HCT116 (cell line): Measurements from ENCODE around the gene PA2G4. TPM values are rescaled to one million over a fixed set of nuclear protein-coding genes. Genes with fewer than 3 reads are reported as not detected.

Experiments used
- ATAC-seq: fragments of 200-7000 bp; cut with Tn5 transposase; 2 replicates; pipeline ENCODE4 v1.9.1; 2020; ENCODE audit warnings: mild to moderate bottlenecking, moderate library complexity
- BruUV-seq: library from RNA; stranded (reverse); fragments of 400-500 nt; replicated peaks from 2 replicates; lab custom pipeline; 2021; lab: Mats Ljungman, UMichigan
- CTCF ChIA-PET: fragments of 300-600 bp; sonication (Branson Sonifier 250); formaldehyde crosslinking; loops from one replicate; lab custom pipeline; 2021; ENCODE audit warnings: antibody characterized with exemption; lab: Charles Lee
- POLR2A ChIA-PET: fragments of 300-600, 350-600 bp; sonication (Branson Sonifier 250); formaldehyde crosslinking; loops from one replicate; lab custom pipeline; 2021; ENCODE audit warnings: antibody characterized with exemption; lab: Charles Lee
- RAD21 ChIA-PET, 2 experiments: fragments of 300-600 bp; sonication (Branson Sonifier 250); formaldehyde crosslinking; loops; one replicate each; lab custom pipeline; 2023; ENCODE audit warnings: low total read pairs in 2 of 2; ENCODE audit not compliant: uncharacterized antibody in 2 of 2, unreplicated experiment in 2 of 2, low non-redundant PET in 1 of 2; lab: Charles Lee
- DNase-seq: peaks from one replicate; pipeline ENCODE4 v3.0.0-alpha.2; 2010; ENCODE audit warnings: low read depth, low spot score
- H2AFZ ChIP-seq: fragments of 200-600 bp; shearing (Covaris generic), sonication (generic); 2 replicates; pipeline ENCODE4 v1.6.1; 2017; ENCODE audit warnings: low read depth, mixed run types, mixed read lengths, antibody characterized with exemption, low read length; ENCODE audit not compliant: poor library complexity, severe bottlenecking
- H3K27ac ChIP-seq: 2 replicates; pipeline ENCODE4 v1.5.1; 2012; ENCODE audit warnings: low read depth, low read length
- H3K27me3 ChIP-seq: fragments of 200-600 bp; sonication (generic); 2 replicates; pipeline ENCODE4 v1.6.1; 2016; ENCODE audit warnings: mixed run types, low read length, mixed read lengths; ENCODE audit not compliant: insufficient read depth
- H3K36me3 ChIP-seq, 2 experiments: fragments of 200-500 bp in 1 of 2; fragments of 200-600 bp in 1 of 2; sonication (Bioruptor generic) in 1 of 2; sonication (generic) in 1 of 2; 2 replicates each; pipeline versions ENCODE4 v1.5.1 to v1.6.1; 2014 to 2016; ENCODE audit warnings: low read length in 2 of 2, inconsistent platforms in 1 of 2, mixed read lengths in 1 of 2, mixed run types in 1 of 2; ENCODE audit not compliant: insufficient read depth in 2 of 2, control insufficient read depth in 1 of 2
- H3K4me1 ChIP-seq, 2 experiments: fragments of 200-600 bp in 1 of 2; sonication (generic) in 1 of 2; 2 replicates each; pipeline versions ENCODE4 v1.5.1 to v1.6.1; 2012 to 2017; ENCODE audit warnings: low read length in 2 of 2, inconsistent platforms in 1 of 2, mild to moderate bottlenecking in 1 of 2, mixed read lengths in 1 of 2, mixed run types in 1 of 2, moderate library complexity in 1 of 2; ENCODE audit not compliant: insufficient read depth in 2 of 2, control insufficient read depth in 1 of 2
- H3K4me2 ChIP-seq: fragments of 200-600 bp; sonication (generic); 2 replicates; pipeline ENCODE4 v1.6.1; 2017; ENCODE audit warnings: mixed run types, low read length, mixed read lengths
- H3K4me3 ChIP-seq, 2 experiments: fragments of 200-600 bp in 1 of 2; sonication (generic) in 1 of 2; replicated peaks in 1 of 2; 2 replicates each; pipeline ENCODE4 v1.5.1; 2011 to 2016; ENCODE audit warnings: low read length in 2 of 2, control low read depth in 1 of 2, low read depth in 1 of 2, mild to moderate bottlenecking in 1 of 2, mixed read lengths in 1 of 2, mixed run types in 1 of 2
- H3K79me2 ChIP-seq: fragments of 200-600 bp; sonication (generic); 2 replicates; pipeline ENCODE4 v1.6.1; 2017; ENCODE audit warnings: mild to moderate bottlenecking, mixed run types, low read length, moderate library complexity, mixed read lengths; ENCODE audit not compliant: insufficient read depth
- H3K9ac ChIP-seq: fragments of 200-600 bp; sonication (generic); 2 replicates; pipeline ENCODE4 v1.6.1; 2016; ENCODE audit warnings: low read length, mixed read lengths
- H3K9me2 ChIP-seq: fragments of 200-600 bp; sonication (generic), shearing (Covaris generic); 2 replicates; pipeline ENCODE4 v1.6.1; 2017; ENCODE audit warnings: mixed run types, mild to moderate bottlenecking, moderate library complexity; ENCODE audit not compliant: insufficient read depth
- H3K9me3 ChIP-seq, 2 experiments: fragments of 200-500 bp in 1 of 2; fragments of 200-600 bp in 1 of 2; sonication (Bioruptor generic) in 1 of 2; sonication (generic) in 1 of 2; 2 replicates each; pipeline ENCODE4 v1.6.1; 2014 to 2017; ENCODE audit warnings: low read length in 2 of 2, mixed read lengths in 2 of 2, inconsistent platforms in 1 of 2, low read depth in 1 of 2, mild to moderate bottlenecking in 1 of 2, mixed run types in 1 of 2, moderate library complexity in 1 of 2; ENCODE audit not compliant: control insufficient read depth in 1 of 2, insufficient read depth in 1 of 2
- H4K20me1 ChIP-seq: fragments of 200-600 bp; sonication (generic), shearing (Covaris generic); 2 replicates; pipeline ENCODE4 v1.6.1; 2017; ENCODE audit warnings: mixed run types, mild to moderate bottlenecking, moderate library complexity; ENCODE audit not compliant: insufficient read depth
- ATF3 ChIP-seq: IDR thresholded peaks from 2 replicates; pipeline ENCODE4 v1.6.1; 2012
- CBX3 ChIP-seq: IDR thresholded peaks from 2 replicates; pipeline ENCODE4 v1.6.1; 2012; ENCODE audit warnings: low read depth
- EGR1 ChIP-seq: IDR thresholded peaks from 2 replicates; pipeline ENCODE4 v1.6.1; 2012; ENCODE audit warnings: low read depth
- FOSL1 ChIP-seq: IDR thresholded peaks from 2 replicates; pipeline ENCODE4 v1.6.1; 2012; ENCODE audit warnings: low read depth
- JUND ChIP-seq: IDR thresholded peaks from 2 replicates; pipeline ENCODE4 v1.6.1; 2012
- POLR2A ChIP-seq: IDR thresholded peaks from 2 replicates; pipeline ENCODE4 v1.7.0; 2011; ENCODE audit warnings: borderline replicate concordance; ENCODE audit not compliant: insufficient read depth, insufficient read length; ENCODE audit errors: extremely low read depth
- POLR2AphosphoS5 ChIP-seq: IDR thresholded peaks from 2 replicates; pipeline ENCODE4 v1.6.1; 2011; ENCODE audit warnings: mild to moderate bottlenecking, low read depth, low read length, moderate library complexity
- RAD21 ChIP-seq: IDR thresholded peaks from 2 replicates; pipeline ENCODE4 v1.6.1; 2012; ENCODE audit warnings: low read depth, mild to moderate bottlenecking
- SP1 ChIP-seq: IDR thresholded peaks from 2 replicates; pipeline ENCODE4 v1.6.1; 2012; ENCODE audit warnings: low read depth
- TCF7L2 ChIP-seq: IDR thresholded peaks from 2 replicates; pipeline ENCODE4 v1.7.0; 2011; ENCODE audit warnings: borderline replicate concordance, inconsistent platforms; ENCODE audit not compliant: insufficient read depth, insufficient read length; ENCODE audit errors: extremely low read depth
- YY1 ChIP-seq: IDR thresholded peaks from 2 replicates; pipeline ENCODE4 v1.6.1; 2011; ENCODE audit warnings: low read length, low read depth, moderate library complexity, mild to moderate bottlenecking; ENCODE audit not compliant: insufficient replicate concordance; ENCODE audit errors: extremely low read depth
- ZBTB33 ChIP-seq: IDR thresholded peaks from 2 replicates; pipeline ENCODE4 v1.6.1; 2011; ENCODE audit warnings: mild to moderate bottlenecking, low read length, moderate library complexity; ENCODE audit not compliant: insufficient replicate concordance; ENCODE audit errors: extremely low read depth
- ZFX ChIP-seq: fragments of 450-650 bp; IDR thresholded peaks from 2 replicates; pipeline ENCODE4 v1.6.1; 2017
- intact Hi-C: fragments of 100-400 bp; cut with micrococcal nuclease; formaldehyde crosslinking; loops from 2 replicates; pipeline ENCODE4 v1.10.0; 2022
- total RNA-seq: library from RNA; stranded (reverse); gene quantifications from one replicate; pipeline ENCODE4 v1.2.1, GENCODE V29; 2021; ENCODE audit not compliant: unreplicated experiment
- TF ChIP-seq, protein P1 (sequence below), 3 experiments: fragments of 200-600 bp in 1 of 3; sonication (generic) in 1 of 3; IDR thresholded peaks in 2 of 3; conservative IDR thresholded peaks in 1 of 3; 2 replicates each; pipeline ENCODE4 v1.5.1; 2012 to 2017; ENCODE audit warnings: low read depth in 2 of 3, low read length in 2 of 3, antibody characterized with exemption in 1 of 3, borderline replicate concordance in 1 of 3, control low read depth in 1 of 3, mild to moderate bottlenecking in 1 of 3, mixed read lengths in 1 of 3, mixed run types in 1 of 3, moderate library complexity in 1 of 3; ENCODE audit not compliant: insufficient read depth in 1 of 3

PA2G4 gene
- total RNA-seq, 1 experiment from 2014 or later, result 302 TPM

- Histone ChIP-seq H4K20me1 (no peaks in the 10 kb centered on the region), H3K27me3 (no peaks in the 10 kb centered on the region), H3K36me3 (peaks cover 44 to 71% of the 10 kb centered on the region in 2 experiments), H3K9me2 (no peaks in the 10 kb centered on the region), H3K79me2 (peaks cover 13% of the 10 kb centered on the region; the same call in 1 of the 2 replicates), H2AFZ (no peak overlapping the region), H3K4me3 (no peak overlapping the region), H3K9ac (no peak overlapping the region), H3K27ac (no peak overlapping the region), H3K9me3 (no peaks in the 10 kb centered on the region), H3K4me2 (no peak overlapping the region), H3K4me1 (no peaks in the 10 kb centered on the region; a peak in 1 of 4 replicates)
- DNase-seq (no peak), ATAC-seq (no peak)
- ChIA-PET CTCF (no interaction called here), POLR2A (no interaction called here), RAD21 (no interaction called here)
- no TSS peak for BruUV-seq
- intact Hi-C loops, result no loop called here
- no peak for TF ChIP-seq POLR2A
- no peak for TF ChIP-seq TCF7L2
- TF ChIP-seq RAD21, result no peak
- TF ChIP-seq YY1, result no peak
- TF ChIP-seq CBX3, result no peak
- no peak for TF ChIP-seq EGR1
- TF ChIP-seq POLR2AphosphoS5, result no peak
- TF ChIP-seq SP1, result no peak
- TF ChIP-seq FOSL1, result no peak
- TF ChIP-seq, protein P1, sequence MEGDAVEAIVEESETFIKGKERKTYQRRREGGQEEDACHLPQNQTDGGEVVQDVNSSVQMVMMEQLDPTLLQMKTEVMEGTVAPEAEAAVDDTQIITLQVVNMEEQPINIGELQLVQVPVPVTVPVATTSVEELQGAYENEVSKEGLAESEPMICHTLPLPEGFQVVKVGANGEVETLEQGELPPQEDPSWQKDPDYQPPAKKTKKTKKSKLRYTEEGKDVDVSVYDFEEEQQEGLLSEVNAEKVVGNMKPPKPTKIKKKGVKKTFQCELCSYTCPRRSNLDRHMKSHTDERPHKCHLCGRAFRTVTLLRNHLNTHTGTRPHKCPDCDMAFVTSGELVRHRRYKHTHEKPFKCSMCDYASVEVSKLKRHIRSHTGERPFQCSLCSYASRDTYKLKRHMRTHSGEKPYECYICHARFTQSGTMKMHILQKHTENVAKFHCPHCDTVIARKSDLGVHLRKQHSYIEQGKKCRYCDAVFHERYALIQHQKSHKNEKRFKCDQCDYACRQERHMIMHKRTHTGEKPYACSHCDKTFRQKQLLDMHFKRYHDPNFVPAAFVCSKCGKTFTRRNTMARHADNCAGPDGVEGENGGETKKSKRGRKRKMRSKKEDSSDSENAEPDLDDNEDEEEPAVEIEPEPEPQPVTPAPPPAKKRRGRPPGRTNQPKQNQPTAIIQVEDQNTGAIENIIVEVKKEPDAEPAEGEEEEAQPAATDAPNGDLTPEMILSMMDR (IDR thresholded peaks at IDR 0.05 in 2 of 3, conservative IDR thresholded peaks at IDR 0.05 in 1 of 3; ENCODE audit: borderline replicate concordance in 1 of 3, insufficient read depth in 1 of 3, low read depth in 2 of 3, low read length in 2 of 3), result no peak
- TF ChIP-seq ATF3, result no peak
- no peak for TF ChIP-seq JUND
- TF ChIP-seq ZBTB33, result no peak
- no peak for TF ChIP-seq ZFX
Observed at GRCh38 chr12:56134897-56135296, 30.5 kb downstream of the PA2G4 start.
